GM12864 (cell line): ENCODE measurements around the gene TMEM88.

Experiments used
- DNase-seq: peaks from one replicate; pipeline ENCODE4 v3.0.0-alpha.2; 2011; ENCODE audit warnings: low read depth
- H3K4me3 ChIP-seq: 2 replicates; pipeline ENCODE4 v1.5.1; 2011; ENCODE audit warnings: mild to moderate bottlenecking, low read depth, low read length, control low read depth
- CTCF ChIP-seq: IDR thresholded peaks from 2 replicates; pipeline ENCODE4 v1.5.1; 2011; ENCODE audit warnings: low read depth, mild to moderate bottlenecking, moderate library complexity, low read length, control low read depth, inconsistent platforms; ENCODE audit errors: missing control alignments

TMEM88 gene

GRCh38 chr17:7875804-7876370, 21.0 kb downstream of the TMEM88 start:
- no peak for TF ChIP-seq CTCF
- no peak overlapping the region for H3K4me3 ChIP-seq
- no peak for DNase-seq

GRCh38 chr17:7878234-7878633, 23.4 kb downstream of the TMEM88 start:
- H3K4me3 ChIP-seq: no peak overlapping the region
- no peak for TF ChIP-seq CTCF
- no peak for DNase-seq

GRCh38 chr17:7880076-7880868, 25.4 kb downstream of the TMEM88 start:
- DNase-seq: no peak
- no peak for TF ChIP-seq CTCF

GRCh38 chr17:7881276-7882054, 26.6 kb downstream of the TMEM88 start:
- DNase-seq: no peak
- no peak overlapping the region for H3K4me3 ChIP-seq
- TF ChIP-seq CTCF: no peak

More at GRCh38 chr17:7880076-7880868, 25.4 kb downstream of the TMEM88 start:
- H3K4me3 ChIP-seq: no peak overlapping the region

- no peak for DNase-seq
- TF ChIP-seq CTCF: no peak
- H3K4me3 ChIP-seq: no peak overlapping the region
Observed at GRCh38 chr17:7882068-7882467, 27.2 kb downstream of the TMEM88 start.

- no peak for DNase-seq
- H3K4me3 ChIP-seq: no peak overlapping the region
- TF ChIP-seq CTCF: no peak
Observed at GRCh38 chr17:7882629-7883028, 27.8 kb downstream of the TMEM88 start.
